ENCODE results near the gene ARHGAP6.

ARHGAP6 gene

GRCh38 chrX:11346121-11346682 is 319.5 kb downstream of the ARHGAP6 start:
- no peak for DNase-seq

GRCh38 chrX:11342673-11343072 is 323.0 kb downstream of the ARHGAP6 start:
- DNase-seq = no peak

DNA sequence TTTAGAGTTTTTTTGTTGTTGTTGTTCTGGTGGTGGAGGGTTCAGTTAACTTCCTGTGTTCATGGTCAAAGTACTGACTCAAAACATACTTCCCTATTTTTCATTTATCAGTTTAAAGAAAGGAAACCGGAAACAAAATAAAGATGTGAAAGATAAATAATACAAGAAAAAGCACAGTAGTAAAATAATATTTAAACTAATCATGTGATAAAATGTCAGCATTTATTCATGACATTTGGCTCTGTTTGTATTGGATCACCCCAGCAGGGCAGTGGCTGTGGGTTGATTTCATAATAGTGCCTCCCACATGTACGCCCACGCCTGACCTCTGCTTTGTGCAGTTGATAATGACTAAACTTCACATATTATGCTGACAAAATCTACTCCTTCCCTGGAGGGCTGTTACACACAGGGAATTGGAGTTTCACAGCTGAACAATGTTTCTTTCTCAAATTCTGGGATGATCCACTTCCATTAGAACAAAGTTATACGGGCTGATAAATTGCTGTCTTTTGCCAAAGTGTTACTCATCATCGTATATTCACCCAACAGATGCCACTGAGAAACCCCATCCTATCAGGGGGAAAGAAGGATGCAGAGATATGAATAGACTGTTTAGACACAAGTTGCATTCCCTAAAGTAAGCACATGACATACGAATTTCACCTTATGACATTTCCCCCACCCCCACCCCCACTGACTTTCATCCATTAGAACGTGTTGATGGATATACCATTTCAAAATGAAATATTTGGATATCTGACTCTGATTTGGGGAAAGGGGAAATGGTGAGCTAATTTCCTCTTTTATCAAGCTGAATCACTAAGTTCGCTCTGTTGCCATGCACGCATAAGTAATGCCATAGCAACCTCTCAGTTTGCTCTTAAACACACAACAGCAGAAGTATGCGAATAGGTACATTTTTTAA is 324.2 kb downstream of the ARHGAP6 start:
- no peak for DNase-seq

GRCh38 chrX:11337292-11338009 is 328.3 kb downstream of the ARHGAP6 start:
- DNase-seq = no peak

GRCh38 chrX:11336201-11336600 is 329.5 kb downstream of the ARHGAP6 start:
- DNase-seq = no peak

- DNase-seq = no peak
These were observed 331.6 kb downstream of the ARHGAP6 start for GRCh38 chrX:11334165-11334564.

- no peak for DNase-seq
These were observed 333.9 kb downstream of the ARHGAP6 start for GRCh38 chrX:11331788-11332187.

GRCh38 chrX:11329021-11329420 is 336.7 kb downstream of the ARHGAP6 start:
- DNase-seq = no peak

DNA sequence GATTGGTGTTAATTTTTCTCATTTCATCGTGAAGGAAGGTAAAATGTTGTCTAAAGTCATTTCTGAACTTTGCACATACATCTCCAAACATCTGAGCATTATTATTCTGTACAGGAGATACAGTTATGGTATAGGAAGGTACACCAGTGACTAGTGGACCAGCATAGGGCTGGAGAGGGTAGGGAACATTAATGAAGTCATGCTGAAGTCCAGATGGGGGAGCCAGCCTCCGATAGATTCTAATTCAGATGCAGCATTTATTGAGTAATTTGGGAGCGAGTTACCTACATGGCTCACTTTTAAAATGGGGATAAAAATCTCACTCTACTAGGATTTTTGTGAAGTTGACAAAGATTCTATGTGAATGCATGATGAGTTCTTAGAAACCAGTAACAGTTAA is 337.6 kb downstream of the ARHGAP6 start:
- no peak for DNase-seq

GRCh38 chrX:11321986-11322385 is 343.7 kb downstream of the ARHGAP6 start:
- no peak for DNase-seq

DNA sequence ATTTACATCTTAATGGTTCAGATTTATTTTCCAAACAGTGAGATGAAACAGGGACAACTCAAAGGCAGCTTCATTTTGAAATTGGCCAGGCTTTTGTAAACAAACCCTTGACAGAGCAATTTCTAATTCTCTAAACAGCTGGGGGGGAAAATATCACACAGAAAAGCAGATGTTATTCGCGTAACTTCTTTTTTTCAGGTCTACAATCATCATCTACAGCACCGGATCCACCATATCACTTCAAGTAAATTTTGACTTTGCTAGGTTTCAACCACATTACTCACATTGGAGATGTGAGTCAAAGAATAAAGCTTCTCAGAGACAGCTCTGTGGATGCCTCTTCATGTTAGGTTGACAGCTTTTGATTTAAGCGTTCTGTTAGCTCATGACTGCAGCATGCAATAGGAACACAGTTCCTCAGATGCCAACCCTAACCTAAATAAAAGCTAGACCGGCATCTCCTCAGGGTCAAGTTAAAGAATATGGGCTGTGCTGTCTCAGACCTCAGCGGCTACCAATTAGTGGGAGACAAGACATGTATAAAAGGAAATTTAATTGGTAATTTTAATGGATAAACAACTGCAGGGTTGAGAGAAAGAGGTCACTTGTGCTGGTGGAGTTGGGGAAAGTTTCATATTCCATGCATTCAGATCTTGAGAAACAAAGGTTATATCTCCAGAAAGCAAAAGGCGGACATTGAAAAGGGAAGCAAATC is 345.8 kb downstream of the ARHGAP6 start:
- DNase-seq = no peak

- no peak for DNase-seq
These were observed 354.0 kb downstream of the ARHGAP6 start for GRCh38 chrX:11311706-11312105.

DNA sequence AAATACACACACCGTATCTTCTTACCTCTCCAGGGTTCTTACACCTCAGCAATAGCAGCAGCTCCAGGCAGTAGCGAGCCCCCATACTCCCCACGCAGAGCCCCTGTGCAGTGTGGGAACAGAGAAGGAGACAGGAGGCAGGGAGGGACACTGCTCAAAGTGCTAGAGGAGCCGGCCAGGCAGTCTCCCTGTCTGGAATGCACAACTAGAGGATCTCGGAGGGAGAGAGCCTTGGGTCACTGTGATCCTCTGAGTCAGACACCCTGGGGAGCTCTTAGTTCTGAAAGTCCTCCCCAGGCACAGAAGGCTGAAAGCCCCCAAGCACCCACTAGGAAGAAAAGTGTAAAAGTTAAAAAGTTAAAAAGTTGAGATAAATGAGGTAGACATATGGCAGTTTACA is 356.5 kb downstream of the ARHGAP6 start:
- no peak for DNase-seq

- DNase-seq = no peak
These were observed 360.1 kb downstream of the ARHGAP6 start for GRCh38 chrX:11305641-11306040.

- DNase-seq = no peak
These were observed 360.9 kb downstream of the ARHGAP6 start for GRCh38 chrX:11304829-11305228.

DNA sequence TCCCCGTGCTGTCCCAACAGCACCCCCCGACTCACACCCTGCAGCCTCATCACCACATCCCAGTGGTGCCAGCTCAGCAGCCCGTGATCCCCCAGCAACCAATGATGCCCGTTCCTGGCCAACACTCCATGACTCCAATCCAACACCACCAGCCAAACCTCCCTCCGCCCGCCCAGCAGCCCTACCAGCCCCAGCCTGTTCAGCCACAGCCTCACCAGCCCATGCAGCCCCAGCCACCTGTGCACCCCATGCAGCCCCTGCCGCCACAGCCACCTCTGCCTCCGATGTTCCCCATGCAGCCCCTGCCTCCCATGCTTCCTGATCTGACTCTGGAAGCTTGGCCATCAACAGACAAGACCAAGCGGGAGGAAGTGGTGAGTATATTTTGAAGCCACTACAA is 367.1 kb downstream of the ARHGAP6 start:
- DNase-seq = no peak

DNA sequence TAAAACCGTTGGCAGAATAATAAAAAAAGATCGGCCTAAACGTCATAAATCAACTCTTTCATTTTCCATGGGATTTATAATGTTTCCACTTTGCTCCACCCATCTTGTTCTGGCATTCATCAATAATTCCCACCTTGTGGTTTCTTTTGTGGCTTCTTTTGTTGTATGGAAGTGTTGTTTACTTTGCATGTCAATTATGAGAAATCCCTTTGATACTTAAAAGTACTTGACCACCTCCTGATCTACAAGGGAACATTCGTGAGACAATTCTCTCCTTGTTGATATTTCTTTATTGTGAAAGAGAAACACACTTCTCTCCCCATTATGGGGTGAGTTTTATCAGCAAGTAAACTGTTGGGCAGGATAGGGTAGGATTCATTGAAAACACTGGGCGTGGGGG is 369.7 kb downstream of the ARHGAP6 start:
- DNase-seq = no peak

- DNase-seq = no peak
These were observed 372.6 kb downstream of the ARHGAP6 start, which contains the start of gene AMELX for GRCh38 chrX:11293113-11293512. Gene AMELX (plus strand): TSS chrX:11293413. CDS start chrX:11294789, 1,376 bp downstream.

DNA sequence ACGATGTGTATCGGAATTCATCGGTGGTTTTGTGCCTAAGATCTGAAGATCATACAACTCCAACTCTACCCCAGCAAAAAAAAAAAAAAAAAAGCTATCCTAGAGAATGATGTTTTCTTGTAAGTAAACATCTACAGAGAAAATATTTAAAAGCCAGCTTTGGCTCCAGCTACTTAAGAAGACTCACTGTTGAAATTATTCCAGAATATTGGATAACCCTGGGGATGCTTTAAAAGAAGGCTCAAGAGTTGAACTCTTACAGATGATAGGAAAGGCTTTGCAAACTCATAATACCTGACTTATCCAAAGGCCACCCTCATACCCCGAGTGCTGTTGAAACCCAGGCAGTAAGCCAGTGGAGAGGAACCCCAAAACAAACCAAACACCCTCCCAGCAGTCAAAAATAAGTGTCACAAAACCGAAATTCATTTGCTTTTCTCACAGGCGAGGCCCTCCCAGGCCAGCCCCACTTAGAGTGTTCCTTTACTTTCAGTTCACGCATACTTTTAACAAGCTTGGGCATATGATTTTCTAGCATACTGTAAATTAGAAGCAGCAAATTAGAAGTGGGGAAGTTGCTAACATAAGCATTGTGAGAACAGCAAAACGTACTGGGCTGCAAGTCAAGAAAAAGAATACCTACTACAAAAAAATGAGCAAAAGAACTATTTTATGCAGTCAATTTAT is 375.2 kb downstream of the ARHGAP6 start:
- no peak for DNase-seq

GRCh38 chrX:11287505-11287904 is 378.2 kb downstream of the ARHGAP6 start:
- DNase-seq = no peak

GRCh38 chrX:11285651-11286050 is 380.1 kb downstream of the ARHGAP6 start:
- no peak for DNase-seq

- DNase-seq = no peak
These were observed 383.7 kb downstream of the ARHGAP6 start for GRCh38 chrX:11282043-11282442.

Data from GDM1 (cell line).